AG09309 (cell line): ENCODE data around the gene PLXNA2.

ENCODE experiments used
- DNase-seq: peaks from one replicate; pipeline ENCODE4 v3.0.0-alpha.2; 2010; ENCODE audit warnings: low read depth
- H3K4me3 ChIP-seq: 2 replicates; pipeline ENCODE4 v1.5.1; 2011; ENCODE audit warnings: mild to moderate bottlenecking, low read depth, low read length, moderate library complexity; ENCODE audit not compliant: control insufficient read depth
- TF ChIP-seq, protein P1 (sequence below): IDR thresholded peaks from 2 replicates; pipeline ENCODE4 v1.5.1; 2011; ENCODE audit warnings: mild to moderate bottlenecking, low read depth, low read length, inconsistent platforms; ENCODE audit not compliant: insufficient read depth, control insufficient read depth; ENCODE audit errors: missing control alignments

The PLXNA2 gene

DNA sequence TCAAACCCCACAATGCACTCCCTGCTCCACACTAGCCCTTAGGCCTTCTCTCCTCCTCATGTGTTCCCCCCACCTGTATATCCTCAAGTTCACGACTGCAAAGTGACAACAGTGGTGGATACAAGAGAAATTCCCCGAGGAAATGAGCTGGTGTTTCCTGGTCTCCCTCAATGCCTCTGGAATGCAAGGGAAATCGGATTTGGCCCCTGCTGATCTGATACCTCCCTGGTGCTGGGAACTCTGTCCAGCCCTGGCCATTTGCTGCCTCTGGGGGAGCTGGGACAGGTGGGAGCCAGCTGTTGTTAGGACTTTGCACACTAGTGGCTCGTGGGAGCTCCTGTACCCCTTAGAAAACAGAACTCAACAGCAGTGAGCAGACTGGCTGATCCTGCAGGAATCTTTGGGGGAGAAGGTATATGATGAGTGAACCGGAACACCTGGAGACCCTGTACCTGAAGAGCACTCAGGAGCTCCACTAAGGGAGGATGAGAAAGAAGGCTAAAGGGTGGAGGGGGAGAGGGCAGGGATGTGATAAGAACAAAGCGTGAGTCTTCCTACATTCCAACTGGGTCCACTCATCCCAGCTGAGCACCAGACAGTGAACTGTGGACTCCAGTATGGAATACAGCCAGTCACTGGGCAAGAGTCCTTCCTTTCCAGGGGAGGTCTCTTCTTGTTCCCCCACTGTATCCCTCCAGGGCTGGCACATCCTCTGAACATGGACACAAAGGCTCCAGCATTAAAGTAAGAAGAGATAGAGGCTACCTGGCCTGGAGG lies 69.3 kb downstream of the PLXNA2 start:
- no peak for DNase-seq
- TF ChIP-seq, protein P1, sequence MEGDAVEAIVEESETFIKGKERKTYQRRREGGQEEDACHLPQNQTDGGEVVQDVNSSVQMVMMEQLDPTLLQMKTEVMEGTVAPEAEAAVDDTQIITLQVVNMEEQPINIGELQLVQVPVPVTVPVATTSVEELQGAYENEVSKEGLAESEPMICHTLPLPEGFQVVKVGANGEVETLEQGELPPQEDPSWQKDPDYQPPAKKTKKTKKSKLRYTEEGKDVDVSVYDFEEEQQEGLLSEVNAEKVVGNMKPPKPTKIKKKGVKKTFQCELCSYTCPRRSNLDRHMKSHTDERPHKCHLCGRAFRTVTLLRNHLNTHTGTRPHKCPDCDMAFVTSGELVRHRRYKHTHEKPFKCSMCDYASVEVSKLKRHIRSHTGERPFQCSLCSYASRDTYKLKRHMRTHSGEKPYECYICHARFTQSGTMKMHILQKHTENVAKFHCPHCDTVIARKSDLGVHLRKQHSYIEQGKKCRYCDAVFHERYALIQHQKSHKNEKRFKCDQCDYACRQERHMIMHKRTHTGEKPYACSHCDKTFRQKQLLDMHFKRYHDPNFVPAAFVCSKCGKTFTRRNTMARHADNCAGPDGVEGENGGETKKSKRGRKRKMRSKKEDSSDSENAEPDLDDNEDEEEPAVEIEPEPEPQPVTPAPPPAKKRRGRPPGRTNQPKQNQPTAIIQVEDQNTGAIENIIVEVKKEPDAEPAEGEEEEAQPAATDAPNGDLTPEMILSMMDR, result no peak
- no peak overlapping the region for H3K4me3 ChIP-seq

DNA sequence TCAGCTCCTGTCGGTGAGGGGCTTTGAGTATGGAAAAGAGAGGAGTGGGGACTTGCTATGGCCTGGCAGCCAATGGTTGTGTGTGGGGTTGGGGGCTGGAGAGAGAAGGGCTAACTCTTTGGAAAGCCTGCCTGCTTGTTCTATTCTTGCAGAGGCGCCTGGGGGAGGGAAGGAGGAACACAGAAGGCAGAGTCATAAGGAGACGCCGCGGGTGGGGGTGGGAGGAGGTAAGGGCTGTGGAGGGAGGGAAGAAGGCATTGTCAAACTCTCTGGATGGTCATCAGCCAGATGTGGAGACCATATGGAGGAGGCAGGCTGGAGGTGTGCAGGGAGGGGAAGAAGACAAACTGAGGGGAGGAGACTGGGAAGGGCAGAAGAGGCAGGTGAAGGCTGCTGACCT lies 70.0 kb downstream of the PLXNA2 start:
- TF ChIP-seq, protein P1, result no peak
- no peak for DNase-seq
- no peak overlapping the region for H3K4me3 ChIP-seq

DNA sequence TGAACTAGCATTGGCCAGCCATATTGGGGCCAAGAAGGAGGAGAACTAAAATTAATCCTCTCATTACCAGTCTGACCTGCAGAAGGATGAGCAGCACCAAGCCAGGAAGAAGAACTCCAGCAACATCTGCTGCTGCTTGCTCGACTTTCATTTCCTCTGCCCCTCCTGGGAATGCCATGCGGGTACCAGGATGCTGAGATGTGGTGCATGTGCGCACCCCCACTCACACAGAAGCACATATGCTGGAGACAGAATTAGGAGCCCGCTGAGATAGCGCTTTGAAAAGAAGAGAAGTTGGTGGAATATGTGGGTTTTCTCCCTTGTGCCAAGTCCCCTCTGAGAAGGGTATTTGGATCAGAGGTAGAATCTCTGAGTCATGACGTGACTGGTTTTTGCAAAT lies 70.4 kb downstream of the PLXNA2 start:
- TF ChIP-seq, protein P1, result no peak
- no peak for DNase-seq
- H3K4me3 ChIP-seq, result no peak overlapping the region

DNA sequence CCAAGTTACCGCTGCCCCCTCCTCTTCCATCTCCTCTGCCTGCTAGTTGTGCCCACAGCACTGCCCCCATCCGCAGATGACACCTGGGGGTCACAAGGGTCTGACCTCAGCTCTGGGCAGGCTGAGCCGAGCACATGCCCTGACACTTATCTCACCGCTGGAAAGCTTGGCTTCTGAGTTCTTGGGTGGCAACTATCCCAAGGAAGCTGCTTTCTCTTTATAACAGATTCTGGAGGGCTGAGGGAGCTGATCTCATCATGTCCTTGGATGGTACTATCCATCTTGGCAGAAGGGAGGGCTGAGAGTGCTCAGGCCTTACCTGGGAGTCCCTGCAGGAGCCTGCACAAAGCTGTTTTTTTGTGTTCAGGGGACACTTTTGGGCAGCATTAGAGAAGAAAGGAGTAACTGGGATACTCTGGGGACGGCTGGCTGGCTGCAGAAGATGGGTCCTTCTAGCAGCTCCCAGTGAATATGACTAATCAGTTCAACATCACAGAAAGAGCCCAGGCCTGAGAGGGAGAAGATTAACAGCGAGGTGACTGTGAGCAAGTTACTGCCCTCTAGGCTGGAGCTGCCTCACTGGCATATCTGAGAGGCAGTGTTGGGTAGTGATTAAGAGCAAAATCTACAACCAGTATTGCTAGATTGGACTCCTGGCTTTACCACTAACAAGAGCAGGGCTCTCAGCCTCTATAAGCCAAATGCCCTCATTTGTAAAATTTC lies 71.6 kb downstream of the PLXNA2 start:
- TF ChIP-seq, protein P1, result no peak
- no peak overlapping the region for H3K4me3 ChIP-seq

DNA sequence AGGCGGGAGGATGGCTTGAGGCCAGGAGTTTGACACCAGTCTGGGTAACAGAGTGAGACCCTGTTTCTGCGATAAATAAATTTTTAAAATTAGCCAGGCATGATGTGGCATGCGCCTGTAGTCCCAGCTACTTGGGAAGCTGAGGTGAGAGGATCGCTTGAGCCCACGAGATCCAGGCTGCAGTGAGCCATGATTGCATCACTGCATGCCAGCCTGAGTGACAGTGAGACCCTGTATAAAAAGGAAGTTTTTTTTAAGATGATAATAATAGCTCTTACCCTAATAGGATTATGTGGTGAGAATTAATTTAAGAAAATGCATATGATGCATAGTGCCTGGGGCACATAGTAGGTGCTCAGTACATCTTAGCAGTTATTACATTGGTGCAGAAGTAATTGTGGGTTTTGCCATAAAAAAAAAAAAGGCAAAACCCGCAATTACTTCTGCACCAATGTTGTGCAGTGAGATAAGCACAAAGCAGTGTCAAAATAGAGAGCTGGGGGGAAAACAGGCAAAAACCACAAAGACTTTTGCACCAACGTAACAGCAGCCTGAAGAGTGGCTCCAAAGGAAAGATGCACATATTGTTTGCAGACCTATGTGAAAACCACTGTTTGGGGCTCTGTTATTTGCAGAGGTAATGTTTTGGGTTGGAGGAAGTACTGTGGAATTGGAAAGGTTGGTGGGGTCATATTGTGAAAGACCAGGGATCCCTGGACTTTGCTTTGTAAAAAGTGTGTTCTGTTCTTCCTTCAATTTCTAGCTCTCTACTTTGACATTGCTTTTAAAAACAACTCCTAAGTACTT lies 72.4 kb downstream of the PLXNA2 start:
- no peak for DNase-seq
- H3K4me3 ChIP-seq, result no peak overlapping the region
- TF ChIP-seq, protein P1, result no peak

More for the DNA sequence above, 71.6 kb downstream of the PLXNA2 start:
- DNase-seq, result no peak

DNA sequence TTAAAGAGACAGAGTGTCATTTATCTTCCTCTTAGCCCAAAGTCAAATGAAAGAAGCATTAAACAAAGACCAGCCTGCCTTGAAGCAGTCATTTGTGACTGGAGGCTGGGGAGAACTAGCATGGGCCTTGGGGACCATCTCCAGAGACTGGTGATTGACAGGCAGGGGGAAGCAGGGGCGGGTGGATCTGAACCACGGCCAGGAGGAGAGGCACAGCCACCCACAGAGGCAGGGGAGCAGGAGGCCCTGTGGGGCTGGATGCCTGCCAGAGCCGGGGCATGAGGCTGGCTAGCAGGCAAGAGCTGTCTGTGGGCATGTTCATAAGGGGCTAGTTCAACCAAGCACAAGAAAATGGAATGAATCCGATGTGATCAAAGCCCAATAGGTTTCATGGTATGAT lies 73.9 kb downstream of the PLXNA2 start:
- DNase-seq, result no peak
- no peak overlapping the region for H3K4me3 ChIP-seq
- TF ChIP-seq, protein P1, result no peak
